Gastroesophageal sphincter (tissue), 4 donors: ENCODE results near the gene SZT2. TPM values are rescaled to one million over a fixed set of nuclear protein-coding genes. Genes with fewer than 3 reads are reported as not detected.
A peak's percentile ranks its signal among the peaks of the same experiment; 100 is the strongest.

Source experiments
- ATAC-seq: fragments of 150-250 bp; one replicate; pipeline ENCODE4 v1.9.1; 2016; ENCODE audit warnings: mild to moderate bottlenecking, moderate library complexity
- H3K27ac ChIP-seq, 4 donors: fragments of 200-600 bp; sonication (generic) in 3 of 4; 1 replicate in 3 of 4; 2 replicates in 1 of 4; pipeline ENCODE4 v1.5.1; 2016 to 2019
- H3K27me3 ChIP-seq: fragments of 200-600 bp; sonication (generic); one replicate; pipeline ENCODE4 v1.5.1; 2019
- H3K36me3 ChIP-seq, 2 donors: fragments of 200-600 bp; sonication (generic); one replicate each; pipeline ENCODE4 v1.5.1; 2019; ENCODE audit warnings: control low read depth in 1 of 2
- H3K4me1 ChIP-seq, 3 donors: fragments of 200-600 bp; sonication (generic); 1 replicate in 2 of 3; 2 replicates in 1 of 3; pipeline ENCODE4 v1.5.1; 2016 to 2019; ENCODE audit warnings: control low read depth in 2 of 3
- H3K4me3 ChIP-seq, 2 donors: fragments of 200-600 bp; sonication (generic); one replicate each; pipeline ENCODE4 v1.5.1; 2019; ENCODE audit warnings: mild to moderate bottlenecking in 1 of 2, moderate library complexity in 1 of 2
- H3K9me3 ChIP-seq, 3 donors: fragments of 200-600 bp; sonication (generic); one replicate each; pipeline ENCODE4 v1.5.1; 2017 to 2019; ENCODE audit warnings: control low read depth in 2 of 3
- CTCF ChIP-seq, 4 experiments: fragments of 200-600 bp in 2 of 4; fragments of 450-650 bp in 2 of 4; sonication (generic) in 1 of 4; IDR thresholded peaks; one replicate each; pipeline ENCODE4 v1.5.1; 2017 to 2019; ENCODE audit warnings: antibody characterized with exemption in 4 of 4, mild to moderate bottlenecking in 2 of 4, moderate library complexity in 2 of 4
- EP300 ChIP-seq: sonication (generic); formaldehyde crosslinking; IDR thresholded peaks from one replicate; pipeline ENCODE4 v1.6.1; 2017; ENCODE audit warnings: antibody characterized with exemption, mild to moderate bottlenecking
- POLR2A ChIP-seq, 2 donors: fragments of 450-650 bp; IDR thresholded peaks; one replicate each; pipeline ENCODE4 v1.6.1; 2017; ENCODE audit warnings: antibody characterized with exemption in 2 of 2, mild to moderate bottlenecking in 2 of 2, moderate library complexity in 1 of 2
- POLR2AphosphoS5 ChIP-seq: sonication (generic); formaldehyde crosslinking; IDR thresholded peaks from one replicate; pipeline ENCODE4 v1.6.1; 2017; ENCODE audit warnings: antibody characterized with exemption
- WGBS, 2 donors: methylation state at CpG; one replicate each; pipeline ENCODE4 v1.1.5; 2018; ENCODE audit warnings: low coverage in 1 of 2; 5-methylcytosine and 5-hydroxymethylcytosine counted together
- total RNA-seq, 4 donors: library from RNA; depleted of rRNA; stranded (reverse); fragments of >200 nt; gene quantifications; one replicate each; pipeline ENCODE4 v1.1.0, GENCODE V29; 2016

Gene SZT2
- total RNA-seq, 4 donors from 2014 or later = 13.1 to 40.0 (median 35.1) TPM

GRCh38 chr1:43445606-43446387 is 56.1 kb downstream of the SZT2 start:
- Histone ChIP-seq H3K4me3 (no peak overlapping the region), H3K9me3 (no peaks in the 10 kb centered on the region), H3K36me3 (peaks cover 0 to 100% of the 10 kb centered on the region in 2 donors), H3K27ac (no peak overlapping the region), H3K27me3 (no peaks in the 10 kb centered on the region), H3K4me1 (no peaks in the 10 kb centered on the region)
- ATAC-seq = no peak
- 89 to 90% methylated on average over 2 to 9 of the region's 10 CpGs for whole genome bisulfite sequencing, 2 donors
- no peak for TF ChIP-seq POLR2AphosphoS5
- TF ChIP-seq POLR2A (IDR thresholded peaks at IDR 0.05) = no peak
- no peak for TF ChIP-seq EP300
- TF ChIP-seq CTCF (IDR thresholded peaks at IDR 0.05) = no peak

- TF ChIP-seq POLR2A (IDR thresholded peaks at IDR 0.05) (no peak), POLR2AphosphoS5 (no peak), EP300 (no peak), CTCF (IDR thresholded peaks at IDR 0.05) (no peak)
- Histone ChIP-seq H3K27ac (no peak overlapping the region), H3K4me3 (no peak overlapping the region), H3K27me3 (no peaks in the 10 kb centered on the region), H3K9me3 (no peaks in the 10 kb centered on the region), H3K4me1 (no peaks in the 10 kb centered on the region), H3K36me3 (peaks cover 0 to 100% of the 10 kb centered on the region in 2 donors)
- 100% methylated on average over 1 of the region's 4 CpGs; no CpG with 5 or more reads in 1 of the 2 donors for WGBS, 2 donors
- no peak for ATAC-seq
These were observed 56.7 kb downstream of the SZT2 start for GRCh38 chr1:43446388-43446740.

GRCh38 chr1:43446881-43447835 is 57.5 kb downstream of the SZT2 start:
- Histone ChIP-seq H3K36me3 (peaks cover 0 to 100% of the 10 kb centered on the region in 2 donors), H3K27ac (no peak overlapping the region), H3K27me3 (no peaks in the 10 kb centered on the region), H3K4me1 (peaks cover 0 to 2% (median under 1%) of the 10 kb centered on the region in 3 donors), H3K4me3 (no peak overlapping the region), H3K9me3 (no peaks in the 10 kb centered on the region)
- WGBS, 2 donors = 40 to 60% methylated on average over 1 of the region's 19 CpGs
- no peak for ATAC-seq
- TF ChIP-seq POLR2A (IDR thresholded peaks at IDR 0.05) = no peak
- no peak for TF ChIP-seq EP300
- no peak for TF ChIP-seq POLR2AphosphoS5
- TF ChIP-seq CTCF (IDR thresholded peaks at IDR 0.05) = no peak

- TF ChIP-seq CTCF (IDR thresholded peaks at IDR 0.05) (no peak), POLR2A (IDR thresholded peaks at IDR 0.05) (no peak), POLR2AphosphoS5 (no peak), EP300 (no peak)
- H3K27me3 ChIP-seq = no peaks in the 10 kb centered on the region
- H3K36me3 ChIP-seq = peaks cover 0 to 92% of the 10 kb centered on the region in 2 donors
- peak overlapping the region in 1 of 4 donors; percentile 24 for H3K27ac ChIP-seq
- H3K9me3 ChIP-seq = no peaks in the 10 kb centered on the region
- no peak overlapping the region for H3K4me3 ChIP-seq
- ATAC-seq = no peak
- H3K4me1 ChIP-seq = peaks cover 0 to 11% (median 4%) of the 10 kb centered on the region in 3 donors
- WGBS, 2 donors = 69% methylated on average over 6 of the region's 25 CpGs; no CpG with 5 or more reads in 1 of the 2 donors
These were observed 58.4 kb downstream of the SZT2 start for GRCh38 chr1:43447891-43448708.
